22Rv1 (cell line): ENCODE measurements around the gene NEU1.

Source experiments
- CTCF ChIP-seq: fragments of 450-650 bp; IDR thresholded peaks from 2 replicates; pipeline ENCODE4 v1.5.1; 2017; ENCODE audit warnings: mild to moderate bottlenecking
- ZFX ChIP-seq: fragments of 450-650 bp; IDR thresholded peaks from 2 replicates; pipeline ENCODE4 v1.6.1; 2017; ENCODE audit warnings: antibody characterized with exemption, borderline replicate concordance

DNA sequence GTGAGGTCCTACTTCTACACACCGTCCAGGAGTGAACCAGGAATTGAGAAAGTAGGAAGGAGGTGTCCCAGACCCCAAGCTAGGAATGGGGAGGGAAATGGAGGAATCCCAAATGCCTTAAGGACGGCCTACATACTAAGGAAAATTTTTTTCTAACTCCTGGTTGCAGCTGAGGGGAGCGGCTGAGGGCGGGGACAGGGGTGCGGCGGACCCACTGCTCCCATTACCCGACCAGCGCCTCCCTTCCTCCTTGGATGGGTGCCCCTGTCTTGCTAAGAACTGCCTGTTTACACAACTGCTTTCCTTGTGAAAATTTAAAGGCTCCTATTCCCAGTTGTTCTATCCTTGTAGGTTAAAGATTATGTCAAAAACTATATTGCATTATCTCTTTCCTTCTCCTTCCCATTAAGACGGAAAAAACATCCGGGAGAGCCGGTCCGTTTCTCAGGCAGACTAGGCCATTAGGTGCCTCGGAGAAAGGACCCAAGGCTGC lies 35.8 kb downstream of the NEU1 start:
- no peak for TF ChIP-seq CTCF
- TF ChIP-seq ZFX, result no peak
